ENCODE results near the gene HMGB1.
"Not testable (repeated sequence)": the region's sequence is repeated elsewhere in the genome, so short reads cannot be mapped to it uniquely, and the experiment has no call there.

HMGB1 gene

GRCh38 chr13:30464496-30465342 is 1.0 kb downstream of the HMGB1 start:
- peak; percentile 68 for DNase-seq

- DNase-seq: peak; percentile 44
These were observed 1.8 kb downstream of the HMGB1 start for GRCh38 chr13:30463787-30464495.

DNA sequence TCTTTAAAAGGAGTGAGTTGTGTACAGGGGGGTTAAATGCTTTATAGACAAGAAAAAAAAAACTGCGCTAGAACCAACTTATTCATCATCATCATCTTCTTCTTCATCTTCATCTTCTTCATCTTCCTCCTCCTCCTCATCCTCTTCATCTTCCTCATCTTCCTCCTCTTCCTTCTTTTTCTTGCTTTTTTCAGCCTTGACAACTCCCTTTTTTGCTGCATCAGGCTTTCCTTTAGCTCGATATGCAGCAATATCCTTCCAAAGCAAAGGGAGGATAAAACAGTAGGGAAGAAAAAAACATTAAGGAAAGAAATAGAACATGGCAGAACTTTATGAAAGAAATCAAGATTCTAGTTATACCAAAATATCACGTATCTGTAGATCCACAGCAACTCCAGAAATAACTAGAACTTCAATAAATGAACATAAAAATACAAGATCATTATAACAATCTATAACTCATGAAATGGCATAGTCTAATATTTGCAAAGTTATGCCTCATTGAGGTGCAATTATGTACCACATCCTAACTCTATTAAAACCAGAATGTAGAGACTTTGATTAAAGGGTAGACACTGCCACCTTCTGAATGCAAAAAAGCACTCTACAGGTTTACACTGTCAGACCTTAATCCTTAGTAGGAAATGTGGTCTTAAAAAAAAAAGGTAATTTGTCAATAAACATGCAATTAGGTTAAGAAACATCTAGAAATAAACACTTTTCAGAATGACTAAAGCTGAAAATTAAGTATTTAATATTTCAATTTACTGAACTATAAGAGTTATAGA is 4.3 kb downstream of the HMGB1 start:
- peak; percentile 37 for DNase-seq

DNA sequence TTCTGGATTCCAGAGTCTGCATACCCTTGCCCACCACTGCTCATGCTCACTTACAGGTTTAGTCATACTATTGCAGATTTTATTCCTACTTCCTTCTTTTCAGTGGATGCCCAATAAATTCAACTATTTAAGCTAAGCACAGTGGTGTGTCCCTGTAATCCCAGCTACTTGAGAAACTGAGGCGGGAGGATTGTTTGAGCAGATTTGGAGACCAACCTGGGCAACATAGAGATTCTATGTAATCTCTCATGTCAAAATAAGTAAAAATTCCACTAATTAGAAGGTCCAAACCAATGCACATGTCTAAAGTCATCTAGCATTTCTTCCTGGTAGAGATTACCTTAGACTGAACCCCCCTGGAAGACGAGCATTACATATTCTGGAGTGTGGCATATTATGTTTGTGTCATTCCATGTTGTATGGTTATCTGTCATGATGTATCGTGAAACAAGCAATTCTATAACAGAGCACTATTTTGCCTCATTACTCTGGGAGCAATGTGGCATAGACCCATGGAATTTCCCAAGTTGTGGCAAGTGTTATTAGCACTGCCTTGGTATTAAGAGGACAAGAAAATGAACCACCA is 8.3 kb downstream of the HMGB1 start:
- no peak for DNase-seq

- no peak for DNase-seq
These were observed 9.4 kb downstream of the HMGB1 start for GRCh38 chr13:30456290-30456689.

DNA sequence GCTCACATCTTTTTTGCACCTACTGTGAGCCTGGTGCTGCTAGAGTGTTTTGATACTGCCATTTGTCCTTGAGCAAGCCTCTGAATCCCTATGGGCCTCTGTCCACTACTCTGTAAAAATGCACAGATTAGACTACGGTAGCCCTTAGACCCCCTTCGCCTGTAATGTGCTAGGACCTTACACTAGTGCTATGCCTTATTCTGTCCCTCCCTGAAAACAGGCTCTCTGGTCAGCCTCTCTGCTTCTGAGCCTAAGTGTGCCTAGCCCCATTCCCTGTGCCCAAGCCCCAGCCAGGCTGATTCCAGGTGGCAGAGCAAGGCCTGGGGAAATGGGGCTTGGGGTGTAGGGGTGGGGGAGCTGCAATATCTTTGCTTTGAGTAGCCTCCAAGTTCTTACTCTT is 10.7 kb downstream of the HMGB1 start:
- no peak for DNase-seq

DNA sequence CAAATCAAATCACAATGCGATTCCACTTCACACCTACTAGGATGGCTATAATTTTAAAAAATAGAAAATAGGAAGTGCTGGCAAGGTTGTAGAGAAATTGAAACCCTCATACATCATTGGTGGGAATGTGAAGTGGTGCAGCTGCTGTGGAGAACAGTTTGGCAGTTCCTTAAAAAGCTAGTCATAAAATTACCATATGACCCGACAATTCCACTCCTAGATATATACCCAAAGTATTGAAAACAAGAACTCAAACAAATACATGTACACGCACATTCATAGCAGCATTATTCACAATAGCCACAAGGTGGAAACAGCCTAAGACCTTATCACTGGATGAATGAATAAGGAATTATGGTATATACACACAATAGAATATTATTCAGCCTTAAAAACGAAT is 12.0 kb downstream of the HMGB1 start:
- peak; percentile 38 for DNase-seq

DNA sequence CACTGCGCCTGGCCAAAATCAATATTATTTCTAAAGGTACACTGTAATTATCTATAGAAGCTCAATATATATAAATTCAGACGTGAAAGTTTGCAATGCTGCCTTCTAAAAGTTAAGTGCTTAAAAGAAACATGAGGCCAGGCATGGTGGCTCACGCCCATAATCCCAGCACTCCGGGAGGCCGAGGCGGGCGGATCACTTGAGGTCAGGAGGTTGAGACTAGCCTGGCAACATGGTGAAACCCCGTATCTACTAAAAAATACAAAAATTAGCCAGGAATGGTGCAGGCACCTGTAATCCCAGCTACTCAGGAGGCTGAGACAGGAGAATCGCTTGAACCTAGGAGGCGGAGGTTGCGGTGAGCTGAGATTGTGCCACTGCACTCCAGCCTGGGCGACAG is 14.3 kb downstream of the HMGB1 start:
- DNase-seq: not testable (repeated sequence)

DNA sequence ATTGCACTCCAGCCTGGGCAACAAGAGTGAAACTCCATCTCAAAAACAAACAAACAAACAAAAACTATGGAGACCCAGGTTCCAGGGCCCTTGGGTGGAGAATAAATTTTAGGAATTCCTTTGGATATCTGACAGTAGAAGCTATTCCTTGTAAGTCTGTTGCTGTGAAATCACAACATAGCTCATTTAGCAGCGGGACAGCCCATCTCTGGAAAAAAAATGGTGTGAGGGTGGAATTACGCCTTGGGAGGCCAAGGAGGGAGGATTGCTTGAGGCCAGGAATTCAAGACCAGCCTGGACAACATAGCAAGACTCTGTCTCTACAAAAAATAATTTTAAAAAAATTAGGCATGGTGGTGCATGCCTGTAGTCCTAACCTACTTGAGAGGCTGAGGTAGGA is 15.7 kb downstream of the HMGB1 start:
- no peak for DNase-seq

- no peak for DNase-seq
These were observed 17.3 kb downstream of the HMGB1 start for GRCh38 chr13:30448441-30448840.

- DNase-seq: no peak
These were observed 19.6 kb downstream of the HMGB1 start for GRCh38 chr13:30446126-30446500.

DNA sequence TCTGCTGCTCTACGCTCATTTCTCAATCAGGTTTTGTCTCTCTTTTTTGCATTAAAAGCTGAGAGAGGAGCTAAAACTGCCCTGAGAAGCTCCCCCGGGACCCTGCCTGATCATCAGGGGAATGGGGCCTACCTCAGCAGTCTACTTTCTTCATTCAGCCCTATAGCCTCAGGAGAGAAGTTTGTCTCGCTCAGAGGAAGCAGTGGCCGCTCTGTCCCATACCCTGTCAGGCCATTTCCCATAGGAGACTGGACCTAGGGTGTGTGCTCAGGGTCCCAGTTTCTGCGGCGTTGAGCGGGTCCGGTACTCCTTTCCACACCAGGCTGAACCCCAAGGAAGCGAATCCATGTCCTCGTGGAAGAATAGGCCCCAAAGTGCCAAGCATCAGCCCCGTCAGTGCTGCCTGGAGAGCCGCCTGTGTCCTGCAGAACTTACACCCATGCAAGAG is 21.8 kb downstream of the HMGB1 start:
- DNase-seq: no peak

DNA sequence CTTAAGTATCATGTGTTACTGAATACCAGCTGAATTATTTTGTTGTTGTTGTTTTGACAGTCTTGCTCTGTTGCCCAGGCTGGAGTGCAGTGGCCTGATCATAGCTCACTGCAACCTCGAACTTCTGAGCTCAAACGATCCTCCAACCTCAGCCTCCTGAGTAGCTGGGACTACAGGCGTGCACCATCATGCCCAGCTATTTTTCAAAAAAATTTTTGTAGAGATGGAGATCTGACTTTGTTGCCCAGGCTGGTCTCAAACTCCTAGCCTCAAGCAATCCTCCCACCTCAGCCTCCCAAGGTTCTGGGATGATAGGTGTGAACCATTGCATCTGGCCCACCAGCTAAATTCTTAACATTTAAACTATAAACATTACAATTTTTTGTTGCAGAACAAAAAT is 22.2 kb downstream of the HMGB1 start:
- not testable (repeated sequence) for DNase-seq

GRCh38 chr13:30442926-30443325 is 22.8 kb downstream of the HMGB1 start:
- no peak for DNase-seq

DNA sequence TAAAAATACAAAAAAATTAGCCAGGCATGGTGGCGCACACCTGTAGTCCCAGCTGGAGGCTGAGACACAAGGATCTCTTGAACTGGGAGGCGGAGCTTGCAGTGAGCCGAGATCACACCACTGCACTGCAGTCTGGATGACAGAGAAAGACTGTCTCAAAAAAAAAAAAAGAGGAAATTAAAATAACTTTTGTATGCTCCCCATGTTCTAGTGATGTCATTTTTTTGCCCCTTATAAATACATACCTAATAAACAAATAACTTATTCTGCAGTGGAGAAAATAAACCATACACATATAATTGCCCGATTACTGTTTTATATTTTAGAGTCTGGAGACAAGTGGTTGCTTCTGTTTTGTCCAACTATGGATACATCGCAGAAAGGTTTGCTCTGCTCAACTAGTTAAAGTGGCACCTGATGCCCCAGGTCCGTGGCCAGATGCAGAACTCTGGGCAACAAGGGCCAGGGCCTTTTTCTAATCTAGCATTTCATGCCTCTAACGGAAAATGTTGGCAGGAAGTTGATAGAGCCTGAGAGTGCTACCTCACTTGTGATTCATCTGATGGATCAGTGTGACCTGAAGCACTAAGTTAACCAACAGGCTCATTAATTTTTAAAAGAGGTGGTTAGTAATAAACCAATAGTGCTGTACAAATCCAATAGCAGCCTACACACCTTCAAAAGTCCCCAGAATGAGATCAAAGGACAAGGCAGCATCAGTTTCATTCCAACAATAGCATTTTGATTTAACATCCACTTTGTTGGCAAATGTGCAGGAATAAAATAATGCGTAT is 24.6 kb downstream of the HMGB1 start:
- no peak for DNase-seq

GRCh38 chr13:30438286-30438685 is 27.4 kb downstream of the HMGB1 start:
- DNase-seq: no peak

GRCh38 chr13:30437177-30437576 is 28.6 kb downstream of the HMGB1 start:
- DNase-seq: no peak

DNA sequence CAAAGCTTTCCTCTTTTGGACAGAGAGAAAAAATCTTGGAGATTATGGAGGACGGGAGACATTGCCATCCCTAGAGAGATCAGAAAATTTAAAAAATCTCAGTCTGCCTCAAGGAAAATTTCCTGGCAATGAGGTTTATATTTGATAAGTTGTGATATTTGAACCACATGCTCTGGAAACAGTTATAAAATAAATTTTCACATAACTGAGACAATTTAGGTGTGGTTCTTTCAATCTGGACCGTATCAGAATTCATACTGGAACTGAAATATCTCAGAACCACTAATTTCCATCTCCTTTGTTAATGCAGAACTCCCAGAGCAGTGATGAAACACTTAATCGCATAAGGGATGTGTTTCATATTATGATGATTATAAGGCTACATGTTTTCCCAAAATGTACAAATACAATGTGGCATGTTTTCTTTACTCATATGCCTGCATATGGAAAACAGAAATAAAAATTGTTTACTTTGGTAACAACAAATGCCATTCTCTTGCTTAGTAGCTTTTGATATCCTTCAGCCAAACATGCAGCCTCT is 29.8 kb downstream of the HMGB1 start:
- DNase-seq: no peak

DNA sequence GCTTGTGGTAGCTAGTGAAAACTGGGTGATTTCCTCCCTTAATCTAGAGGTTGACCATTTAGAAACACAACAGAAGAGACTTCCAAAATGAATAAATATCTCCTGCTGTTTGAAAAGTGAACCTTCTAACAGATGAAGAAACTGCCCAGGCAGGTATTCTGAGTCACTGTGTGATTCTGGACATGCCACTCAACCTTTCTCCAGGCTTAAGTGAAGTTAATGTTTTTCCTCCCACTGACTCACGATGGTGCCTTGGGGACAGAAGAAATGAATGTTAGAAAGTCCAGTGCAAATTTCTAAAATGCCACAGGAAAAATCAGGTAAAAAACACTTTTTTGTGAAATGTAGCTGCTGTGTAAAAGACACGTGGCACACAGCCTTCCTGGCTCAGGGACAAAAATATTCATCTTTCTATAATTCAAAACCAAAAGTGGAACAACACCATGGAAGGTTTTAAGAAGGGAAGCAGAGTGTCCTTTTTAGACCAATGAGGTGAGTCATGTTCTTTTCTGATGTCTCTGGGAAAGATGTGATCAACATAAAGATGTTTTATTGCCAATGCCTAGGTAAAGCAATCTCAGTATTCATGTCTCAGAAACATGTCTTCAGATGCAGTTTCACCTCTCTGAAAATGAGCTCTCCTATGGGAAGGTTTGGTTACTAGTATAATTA is 34.3 kb downstream of the HMGB1 start:
- DNase-seq: peak; percentile 65

DNA sequence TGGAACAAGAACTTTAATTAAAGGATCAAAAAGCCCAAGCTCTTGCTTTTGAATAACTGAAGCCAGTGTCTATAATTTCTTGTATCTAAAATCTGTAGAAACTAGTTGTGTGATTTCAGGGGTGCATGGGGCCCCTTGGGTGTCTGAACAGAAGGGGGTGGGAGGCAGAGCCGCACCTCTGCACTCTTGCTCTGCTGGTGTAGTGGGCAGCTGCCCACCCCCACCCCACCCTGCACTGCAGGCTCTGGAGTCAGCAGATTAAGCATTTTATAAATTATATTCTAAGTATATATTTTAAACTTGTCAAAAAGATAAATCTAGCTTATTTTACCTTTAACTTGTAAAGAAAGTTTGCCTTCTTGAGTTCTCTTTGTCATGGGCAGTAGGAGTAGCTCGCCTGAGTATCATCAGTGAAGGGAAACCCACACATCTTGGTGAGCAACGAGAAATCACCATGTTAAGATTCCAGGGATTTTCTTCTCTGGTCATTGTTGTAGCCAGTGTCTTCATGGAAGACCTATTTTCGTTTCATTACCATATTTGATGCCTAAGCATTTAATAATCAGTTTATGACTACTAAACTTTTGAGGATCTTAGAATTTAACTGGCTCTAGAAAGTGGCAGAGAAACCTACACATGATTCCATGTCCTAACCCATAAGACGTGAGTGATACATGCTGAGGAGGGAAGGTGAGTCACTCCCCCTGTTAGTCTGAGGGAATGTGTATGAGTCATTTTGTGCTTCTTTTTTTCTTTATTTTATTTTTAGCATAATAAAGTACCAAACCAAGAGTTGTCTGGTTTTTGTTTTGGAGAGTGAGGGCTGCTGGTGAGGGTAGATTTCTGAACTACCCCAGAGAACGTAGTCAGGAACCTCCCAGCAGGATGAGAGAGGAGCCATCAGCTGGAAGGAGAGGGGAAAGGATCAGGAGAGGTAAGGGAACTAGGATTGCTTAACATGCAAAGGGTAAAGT is 35.7 kb downstream of the HMGB1 start:
- DNase-seq: peak; percentile 88
